ENCODE results near the gene ZNF615. TPM values are rescaled to one million over a fixed set of nuclear protein-coding genes. Genes with fewer than 3 reads are reported as not detected.
A peak's percentile ranks its signal among the peaks of the same experiment; 100 is the strongest.

Gene ZNF615
- total and polyA plus RNA-seq, 7 donors = 1.2 to 26.8 (median 18.0) TPM

DNA sequence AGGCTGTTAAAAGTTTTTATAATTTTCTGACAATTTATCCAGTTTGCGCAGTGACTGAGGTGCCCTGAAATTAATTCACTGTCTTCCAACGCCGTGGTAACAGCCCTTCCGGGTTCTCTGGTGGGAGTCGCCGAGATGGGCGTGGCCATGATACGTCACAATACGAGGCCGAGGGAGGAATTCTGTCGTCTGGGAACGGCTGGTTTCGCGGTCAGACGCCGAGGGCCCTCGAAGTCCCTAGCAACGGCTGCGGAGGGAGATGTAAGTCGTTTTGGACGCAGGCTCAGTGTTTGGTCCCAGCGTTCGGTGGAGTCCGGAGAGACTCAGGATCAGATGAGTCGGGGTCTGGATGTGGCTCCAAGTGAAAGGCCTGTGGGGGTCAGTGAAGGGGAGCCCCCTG is 59.0 kb downstream of the ZNF615 start:
- Histone ChIP-seq H3K9me3 (peaks cover 34 to 62% (median 49%) of the 10 kb centered on the region in 4 donors), H3K27me3 (no peaks in the 10 kb centered on the region)

DNA sequence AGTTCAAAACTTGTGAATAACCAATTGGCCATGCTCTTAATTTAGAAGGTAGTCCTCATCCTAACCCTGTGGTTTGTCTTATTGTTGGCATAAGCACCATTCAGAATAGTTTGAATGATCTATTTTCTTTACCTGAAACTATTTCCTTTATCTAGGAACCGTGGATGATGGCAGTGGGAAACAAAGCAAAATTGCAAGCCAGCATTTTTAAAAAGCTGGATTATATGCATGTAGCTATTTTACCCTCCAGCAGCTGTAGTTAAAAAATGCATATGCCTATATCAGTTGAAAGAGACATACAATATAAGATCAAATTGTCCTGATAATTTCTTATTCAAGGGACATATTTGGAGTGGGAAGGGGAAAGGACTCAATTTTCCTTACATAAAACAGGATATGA is 61.4 kb downstream of the ZNF615 start:
- intact Hi-C loops (cut with DNase I) = no loop called here
- TF ChIP-seq EP300 (IDR thresholded peaks at IDR 0.05) (no peak), POLR2A (IDR thresholded peaks at IDR 0.05) (no peak)
- 89 to 90% methylated on average over 1 of the region's 1 CpG for WGBS, 2 donors
- Histone ChIP-seq H3K4me3 (no peak overlapping the region), H3K9me3 (peaks cover 57 to 86% (median 66%) of the 10 kb centered on the region in 4 donors), H3K4me1 (no peaks in the 10 kb centered on the region), H3K27me3 (no peaks in the 10 kb centered on the region), H3K27ac (no peak overlapping the region), H3K36me3 (peaks cover 37 to 49% (median 40%) of the 10 kb centered on the region in 4 donors)
- no peak for DNase-seq

More for the DNA sequence above, 59.0 kb downstream of the ZNF615 start:
- TF ChIP-seq, protein P1, sequence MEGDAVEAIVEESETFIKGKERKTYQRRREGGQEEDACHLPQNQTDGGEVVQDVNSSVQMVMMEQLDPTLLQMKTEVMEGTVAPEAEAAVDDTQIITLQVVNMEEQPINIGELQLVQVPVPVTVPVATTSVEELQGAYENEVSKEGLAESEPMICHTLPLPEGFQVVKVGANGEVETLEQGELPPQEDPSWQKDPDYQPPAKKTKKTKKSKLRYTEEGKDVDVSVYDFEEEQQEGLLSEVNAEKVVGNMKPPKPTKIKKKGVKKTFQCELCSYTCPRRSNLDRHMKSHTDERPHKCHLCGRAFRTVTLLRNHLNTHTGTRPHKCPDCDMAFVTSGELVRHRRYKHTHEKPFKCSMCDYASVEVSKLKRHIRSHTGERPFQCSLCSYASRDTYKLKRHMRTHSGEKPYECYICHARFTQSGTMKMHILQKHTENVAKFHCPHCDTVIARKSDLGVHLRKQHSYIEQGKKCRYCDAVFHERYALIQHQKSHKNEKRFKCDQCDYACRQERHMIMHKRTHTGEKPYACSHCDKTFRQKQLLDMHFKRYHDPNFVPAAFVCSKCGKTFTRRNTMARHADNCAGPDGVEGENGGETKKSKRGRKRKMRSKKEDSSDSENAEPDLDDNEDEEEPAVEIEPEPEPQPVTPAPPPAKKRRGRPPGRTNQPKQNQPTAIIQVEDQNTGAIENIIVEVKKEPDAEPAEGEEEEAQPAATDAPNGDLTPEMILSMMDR (IDR thresholded peaks at IDR 0.05) = no peak
- TF ChIP-seq EP300 (IDR thresholded peaks at IDR 0.05) (no peak), POLR2A (IDR thresholded peaks at IDR 0.05) (no peak), POLR2AphosphoS5 (IDR thresholded peaks at IDR 0.05) (no peak)
- intact Hi-C loops (cut with DNase I) = no loop called here
- H3K36me3 ChIP-seq = peaks cover 13 to 25% (median 17%) of the 10 kb centered on the region in 4 donors
- DNase-seq = no peak
- peak overlapping the region in 2 of 4 donors; percentile 4 to 36 for H3K4me3 ChIP-seq
- H3K27ac ChIP-seq = peak overlapping the region in 1 of 4 donors; percentile 41
- WGBS, 2 donors = 23 to 58% methylated on average over 25 of the region's 25 CpGs
- no peaks in the 10 kb centered on the region for H3K4me1 ChIP-seq

DNA sequence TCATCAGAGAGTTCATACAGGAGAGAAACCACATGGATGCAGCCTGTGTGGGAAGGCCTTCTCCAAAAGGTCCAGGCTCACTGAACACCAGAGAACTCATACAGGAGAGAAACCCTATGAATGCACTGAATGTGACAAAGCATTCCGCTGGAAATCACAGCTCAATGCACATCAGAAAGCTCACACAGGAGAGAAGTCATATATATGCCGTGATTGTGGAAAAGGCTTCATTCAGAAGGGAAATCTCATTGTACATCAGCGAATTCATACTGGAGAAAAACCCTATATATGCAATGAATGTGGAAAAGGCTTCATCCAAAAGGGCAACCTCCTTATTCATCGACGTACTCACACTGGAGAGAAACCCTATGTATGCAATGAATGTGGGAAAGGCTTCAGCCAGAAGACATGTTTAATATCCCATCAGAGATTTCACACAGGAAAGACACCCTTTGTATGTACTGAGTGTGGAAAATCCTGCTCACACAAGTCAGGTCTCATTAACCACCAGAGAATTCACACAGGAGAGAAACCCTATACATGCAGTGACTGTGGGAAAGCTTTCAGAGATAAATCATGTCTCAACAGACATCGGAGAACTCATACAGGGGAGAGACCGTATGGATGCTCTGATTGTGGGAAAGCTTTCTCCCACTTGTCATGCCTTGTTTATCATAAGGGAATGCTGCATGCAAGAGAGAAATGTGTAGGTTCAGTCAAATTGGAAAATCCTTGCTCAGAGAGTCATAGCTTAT is 63.0 kb downstream of the ZNF615 start:
- H3K36me3 ChIP-seq = peaks cover 51 to 65% (median 57%) of the 10 kb centered on the region in 4 donors
- H3K27me3 ChIP-seq = no peaks in the 10 kb centered on the region
- intact Hi-C loops (cut with DNase I) = no loop called here
- H3K4me3 ChIP-seq = no peak overlapping the region
- WGBS, 2 donors = 93% methylated on average over 7 of the region's 7 CpGs
- TF ChIP-seq POLR2A (IDR thresholded peaks at IDR 0.05) (no peak), EP300 (IDR thresholded peaks at IDR 0.05) (no peak)
- H3K9me3 ChIP-seq = peaks cover 62 to 96% (median 73%) of the 10 kb centered on the region in 4 donors
- no peaks in the 10 kb centered on the region for H3K4me1 ChIP-seq
- DNase-seq = no peak
- no peak overlapping the region for H3K27ac ChIP-seq

Other genes starting within 250 kb of the ZNF615 start
- 1 to 10 TPM in 2 of 4 donors, under 1 TPM in 1, not detected in 1; 0.36 to 3.7 (median 1.2) TPM for gene FPR2, start 247.0 kb downstream of the ZNF615 start, total RNA-seq
- 1 to 10 TPM in 2 of 3 donors, under 1 TPM in 1; 0.60 to 2.3 (median 1.4) TPM for gene FPR2, start 247.0 kb downstream of the ZNF615 start, polyA plus RNA-seq
- gene FPR3, start 213.1 kb downstream of the ZNF615 start, total RNA-seq = 1 to 10 TPM; 1.6 to 6.7 (median 3.3) TPM
- 10 to 100 TPM in 1 of 3 donors, 1 to 10 TPM in 2; 3.6 to 25.9 (median 6.1) TPM for gene FPR3, start 213.1 kb downstream of the ZNF615 start, polyA plus RNA-seq
- gene ZNF577, start 120.3 kb downstream of the ZNF615 start, total RNA-seq = 10 to 100 TPM; 21.7 to 28.0 (median 23.4) TPM
- gene ZNF577, start 120.3 kb downstream of the ZNF615 start, polyA plus RNA-seq = 1 to 10 TPM; 2.8 to 9.6 (median 6.6) TPM
- gene ZNF649, start 103.2 kb downstream of the ZNF615 start, total RNA-seq = 10 to 100 TPM; 10.5 to 14.6 (median 12.1) TPM
- gene ZNF649, start 103.2 kb downstream of the ZNF615 start, polyA plus RNA-seq = 1 to 10 TPM; 2.3 to 5.1 (median 2.4) TPM
- gene ZNF613, start 80.7 kb downstream of the ZNF615 start, total RNA-seq = 1 to 10 TPM; 2.4 to 8.1 (median 5.9) TPM
- gene ZNF613, start 80.7 kb downstream of the ZNF615 start, polyA plus RNA-seq = 1 to 10 TPM; 2.8 to 7.8 (median 3.0) TPM
- 10 to 100 TPM; 11.0 to 19.7 (median 14.9) TPM for gene ZNF350, start 21.4 kb downstream of the ZNF615 start, total RNA-seq
- gene ZNF350, start 21.4 kb downstream of the ZNF615 start, polyA plus RNA-seq = 10 to 100 TPM in 1 of 3 donors, 1 to 10 TPM in 2; 6.6 to 13.2 (median 9.5) TPM
- gene ZNF614, start 20.2 kb upstream of the ZNF615 start, total RNA-seq = 10 to 100 TPM in 2 of 4 donors, 1 to 10 TPM in 2; 6.6 to 13.5 (median 10.7) TPM
- gene ZNF614, start 20.2 kb upstream of the ZNF615 start, polyA plus RNA-seq = 1 to 10 TPM; 1.2 to 3.0 (median 2.4) TPM
- gene ZNF432, start 40.6 kb upstream of the ZNF615 start, total RNA-seq = 10 to 100 TPM in 3 of 4 donors, 1 to 10 TPM in 1; 10.0 to 17.1 (median 11.9) TPM
- 1 to 10 TPM; 1.8 to 5.2 (median 3.0) TPM for gene ZNF432, start 40.6 kb upstream of the ZNF615 start, polyA plus RNA-seq
- 10 to 100 TPM; 11.8 to 26.6 (median 12.7) TPM for gene ZNF841, start 87.6 kb upstream of the ZNF615 start, total RNA-seq
- gene ZNF841, start 87.6 kb upstream of the ZNF615 start, polyA plus RNA-seq = 1 to 10 TPM; 1.2 to 7.7 (median 1.6) TPM
- 1 to 10 TPM; 4.3 to 7.2 (median 5.4) TPM for gene ZNF616, start 131.7 kb upstream of the ZNF615 start, total RNA-seq
- 1 to 10 TPM; 1.4 to 3.7 (median 1.8) TPM for gene ZNF616, start 131.7 kb upstream of the ZNF615 start, polyA plus RNA-seq
- 10 to 100 TPM in 2 of 4 donors, 1 to 10 TPM in 2; 9.1 to 12.3 (median 9.9) TPM for gene ZNF836, start 163.4 kb upstream of the ZNF615 start, total RNA-seq
- 1 to 10 TPM; 2.4 to 5.1 (median 2.5) TPM for gene ZNF836, start 163.4 kb upstream of the ZNF615 start, polyA plus RNA-seq
- 100 to 1,000 TPM; 127 to 163 (median 137) TPM for gene PPP2R1A, start 181.8 kb upstream of the ZNF615 start, total RNA-seq
- 100 to 1,000 TPM; 108 to 139 (median 126) TPM for gene PPP2R1A, start 181.8 kb upstream of the ZNF615 start, polyA plus RNA-seq